ENCODE measurements around the gene EPHA6.
A peak's percentile ranks its signal among the peaks of the same experiment; 100 is the strongest.
"Not testable (repeated sequence)": the region's sequence is repeated elsewhere in the genome, so short reads cannot be mapped to it uniquely, and the experiment has no call there.

Gene EPHA6

DNA sequence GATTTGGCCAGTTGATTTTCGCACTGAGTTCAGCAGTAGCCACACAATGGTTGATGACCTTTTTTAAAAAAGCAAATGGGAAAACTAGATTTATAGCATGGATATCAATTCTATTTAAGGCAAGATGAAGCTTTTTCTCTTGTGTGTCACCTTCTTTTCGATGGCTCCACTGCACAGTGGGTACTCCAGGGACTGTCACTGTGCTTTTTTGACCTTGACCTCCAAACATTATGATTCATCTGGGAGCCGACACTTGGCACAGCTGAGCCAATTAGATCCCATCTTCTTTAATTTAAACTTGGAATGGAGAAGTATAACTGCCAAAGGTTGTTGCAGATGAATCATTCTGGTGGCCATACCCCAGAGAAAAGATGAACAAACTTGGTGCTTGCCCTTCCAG lies 367.3 kb downstream of the EPHA6 start:
- DNase-seq (ENCODE audit: low spot score) = no peak

- no peak for DNase-seq (ENCODE audit: low spot score)
Observed at GRCh38 chr3:97187771-97188170, 373.4 kb downstream of the EPHA6 start.

DNA sequence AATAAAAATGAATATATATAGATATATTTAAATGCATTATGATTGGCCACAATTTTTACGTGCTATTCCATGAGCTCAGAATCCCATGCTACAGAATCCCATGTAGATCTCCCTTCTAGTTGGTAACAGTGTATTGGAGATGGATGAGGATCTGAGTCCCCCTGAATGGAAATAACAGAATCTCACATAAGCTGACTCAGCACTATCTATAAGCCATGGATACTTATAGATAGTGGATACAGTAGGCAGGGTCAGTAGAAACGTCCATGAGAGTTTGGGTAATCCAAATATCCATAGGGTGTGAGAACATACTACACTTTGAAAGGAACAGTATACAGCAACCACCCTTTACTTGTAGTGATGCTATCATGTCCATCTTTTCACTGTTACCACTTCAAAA lies 375.4 kb downstream of the EPHA6 start:
- DNase-seq (ENCODE audit: low spot score) = no peak

- DNase-seq (ENCODE audit: low spot score) = no peak
Observed at GRCh38 chr3:97197083-97197482, 382.7 kb downstream of the EPHA6 start.

DNA sequence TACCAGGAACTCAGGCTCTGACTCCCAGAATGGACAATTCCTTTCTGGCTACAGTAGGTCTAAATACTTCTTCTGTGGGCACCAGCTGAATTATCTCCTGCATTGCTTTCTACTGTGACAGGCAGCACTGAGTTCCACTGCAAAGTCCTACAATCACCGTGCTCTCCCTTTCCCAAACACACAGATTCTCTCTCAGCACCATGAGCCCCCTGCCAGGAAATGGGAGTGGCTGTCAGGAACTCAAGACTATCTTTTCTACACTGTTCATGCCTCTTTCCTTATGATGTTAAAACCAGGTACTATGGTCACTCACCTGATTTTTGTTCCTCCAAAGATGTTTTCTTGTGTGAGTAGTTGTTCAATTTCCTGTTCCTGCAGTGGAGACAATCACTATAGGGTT lies 383.4 kb downstream of the EPHA6 start:
- DNase-seq (ENCODE audit: low spot score) = no peak

DNA sequence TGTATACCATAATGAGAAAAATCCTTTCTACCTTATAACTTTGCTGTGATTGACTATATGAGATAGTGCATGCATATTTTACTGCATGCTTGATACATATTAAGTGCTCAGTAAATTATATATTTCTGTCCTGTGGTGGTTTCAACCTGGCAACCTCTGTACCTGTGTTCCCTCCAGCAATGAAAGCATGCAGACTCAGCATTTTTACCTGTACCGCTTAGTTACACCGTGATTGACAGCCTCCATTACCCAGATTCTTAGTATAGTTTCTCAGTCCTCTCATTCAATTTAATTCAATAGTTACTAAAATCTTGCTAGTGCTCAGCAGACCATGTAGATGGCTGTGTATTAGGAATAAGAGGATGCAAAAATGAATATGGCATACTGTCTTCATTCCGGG lies 386.0 kb downstream of the EPHA6 start:
- DNase-seq (ENCODE audit: low spot score) = no peak

DNA sequence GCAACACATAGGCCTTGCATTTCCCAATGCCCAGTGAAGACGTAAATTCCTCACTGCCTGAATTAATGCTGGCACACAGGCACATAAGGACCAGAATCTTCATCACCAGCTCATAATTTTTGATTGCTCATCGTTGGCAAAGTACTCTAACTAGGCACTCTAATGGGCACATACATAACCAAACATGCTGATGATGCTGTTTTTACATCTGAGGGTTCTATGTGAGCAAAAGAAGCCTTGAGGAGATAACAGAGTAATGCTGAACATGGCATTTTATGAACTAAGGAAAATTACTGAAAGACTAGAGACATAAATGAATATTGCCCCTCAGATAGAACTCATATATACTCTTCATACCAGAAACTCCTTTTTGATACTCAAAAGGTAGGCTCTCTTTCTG lies 387.4 kb downstream of the EPHA6 start:
- no peak for DNase-seq (ENCODE audit: low spot score)

DNA sequence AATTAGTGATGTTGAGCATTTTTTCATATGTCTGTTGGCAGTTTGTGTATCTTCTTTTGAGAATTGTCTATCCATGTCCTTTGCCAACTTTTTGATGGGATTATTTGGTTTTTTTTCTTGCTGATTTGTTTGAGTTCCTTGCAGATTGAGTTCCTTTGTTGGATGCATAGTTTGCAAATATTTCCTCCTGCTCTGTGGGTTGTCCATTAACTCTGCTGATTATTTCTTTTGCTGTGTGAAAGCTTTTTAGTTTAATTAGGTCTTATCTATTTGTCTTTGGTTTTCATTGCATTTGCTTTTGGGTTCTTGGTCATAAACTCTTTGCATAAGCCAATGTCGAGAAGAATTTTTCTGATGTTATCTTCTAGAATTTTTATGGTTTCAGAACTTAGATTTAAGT lies 414.6 kb downstream of the EPHA6 start:
- no peak for DNase-seq (ENCODE audit: low spot score)

- DNase-seq (ENCODE audit: low spot score) = no peak
Observed at GRCh38 chr3:97230486-97230885, 416.1 kb downstream of the EPHA6 start.

- DNase-seq (ENCODE audit: low spot score) = no peak
Observed at GRCh38 chr3:97232393-97233034, 418.1 kb downstream of the EPHA6 start.

DNA sequence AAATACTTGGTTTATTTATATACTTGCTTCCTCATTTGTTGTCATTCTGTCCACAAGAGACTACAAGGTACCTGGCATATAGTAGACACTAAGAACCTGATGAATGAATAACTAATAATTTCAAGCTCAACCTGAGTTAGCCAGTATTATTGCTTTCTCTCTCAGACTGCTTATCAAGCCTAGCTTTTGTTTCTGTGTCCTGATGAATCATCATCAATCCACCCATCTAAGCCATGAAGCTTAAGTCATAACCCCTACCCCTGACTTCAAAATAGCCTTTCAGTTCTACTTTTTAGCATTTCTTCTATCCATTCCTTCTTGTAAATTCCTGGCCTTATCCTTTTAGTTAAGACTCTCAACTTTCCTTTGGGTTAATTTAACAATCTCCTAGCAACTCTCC lies 420.8 kb downstream of the EPHA6 start:
- no peak for DNase-seq (ENCODE audit: low spot score)

DNA sequence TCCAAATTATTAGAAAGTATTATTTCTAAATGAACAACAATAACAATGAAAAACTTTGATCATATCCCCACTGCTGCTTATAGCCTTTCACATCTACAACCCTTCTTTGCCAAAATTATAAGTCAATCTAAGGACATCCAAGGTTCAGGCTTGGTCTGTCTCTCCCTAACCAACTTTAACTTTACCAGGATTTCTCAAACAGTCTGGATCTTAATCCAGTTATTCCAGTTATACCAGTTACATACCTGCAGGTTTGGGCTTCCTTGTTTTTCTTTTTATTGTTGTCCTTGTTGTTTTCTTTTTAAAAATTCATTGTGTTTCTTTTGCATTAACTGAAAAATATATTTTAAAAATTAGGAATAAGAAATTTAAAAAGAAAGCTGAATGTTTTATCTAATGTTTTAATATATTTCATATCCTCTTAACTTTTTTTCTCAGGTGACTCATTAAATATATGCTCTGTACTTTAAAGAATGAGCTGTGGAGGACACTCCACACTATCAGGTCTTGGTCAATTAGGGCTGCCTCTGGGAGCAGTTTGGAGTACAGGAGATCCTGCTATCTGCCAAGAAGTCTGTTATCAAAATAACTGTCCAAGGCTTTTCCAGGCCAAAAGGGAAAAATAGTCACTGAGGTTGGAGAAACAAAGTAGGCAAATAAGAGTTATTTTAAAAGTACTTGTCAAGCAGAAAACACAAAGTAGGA lies 421.4 kb downstream of the EPHA6 start:
- DNase-seq (ENCODE audit: low spot score) = no peak

DNA sequence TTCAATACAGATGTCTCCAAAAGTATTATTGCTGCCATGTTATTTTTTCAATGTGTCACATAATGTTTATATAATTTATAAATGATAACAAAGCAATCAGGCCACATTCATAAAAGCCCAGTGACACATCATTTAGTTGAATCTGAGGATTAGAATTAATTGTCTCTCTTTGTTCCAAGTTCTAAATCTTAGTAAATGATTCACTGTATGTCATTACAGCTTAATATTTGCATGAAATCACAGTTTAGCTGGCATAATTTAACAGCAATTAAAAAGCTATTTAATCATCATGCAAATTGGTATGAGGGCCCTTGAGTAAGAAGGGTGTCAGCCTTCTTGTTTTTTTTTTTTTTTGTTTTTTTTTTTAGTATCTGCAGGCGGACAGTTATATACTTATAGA lies 427.0 kb downstream of the EPHA6 start:
- no peak for DNase-seq (ENCODE audit: low spot score)

DNA sequence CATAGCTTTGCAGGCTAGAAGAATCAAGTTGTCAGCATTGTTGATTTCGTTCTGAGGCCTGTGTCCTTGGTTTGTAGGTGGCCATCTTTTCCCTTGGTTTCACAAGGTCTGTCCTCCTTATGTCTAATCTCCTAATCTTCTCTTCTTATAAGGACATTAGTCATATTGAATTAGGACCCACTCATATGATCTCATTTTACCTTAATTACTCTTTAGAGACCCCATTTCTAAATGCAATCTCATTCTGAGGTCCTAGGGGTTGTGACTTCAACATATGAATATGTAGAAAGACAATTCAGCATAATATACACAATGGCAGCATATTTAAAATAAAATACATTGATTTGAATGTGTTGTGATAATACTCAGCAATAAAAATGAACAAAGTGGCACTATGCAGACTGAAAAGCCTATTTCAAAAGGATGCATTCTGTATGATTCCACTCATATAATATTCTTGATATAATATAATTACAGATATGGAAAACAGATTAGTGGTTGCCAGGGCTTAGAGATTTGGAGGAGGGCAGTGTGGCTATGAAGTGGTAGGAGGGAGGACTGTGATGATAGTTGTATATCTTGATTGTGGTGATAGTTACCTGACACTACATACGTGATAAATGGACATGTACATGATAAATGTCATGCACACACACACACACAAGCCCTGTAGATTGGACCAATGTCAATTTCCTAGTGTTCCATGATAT lies 431.0 kb downstream of the EPHA6 start:
- no peak for DNase-seq (ENCODE audit: low spot score)

DNA sequence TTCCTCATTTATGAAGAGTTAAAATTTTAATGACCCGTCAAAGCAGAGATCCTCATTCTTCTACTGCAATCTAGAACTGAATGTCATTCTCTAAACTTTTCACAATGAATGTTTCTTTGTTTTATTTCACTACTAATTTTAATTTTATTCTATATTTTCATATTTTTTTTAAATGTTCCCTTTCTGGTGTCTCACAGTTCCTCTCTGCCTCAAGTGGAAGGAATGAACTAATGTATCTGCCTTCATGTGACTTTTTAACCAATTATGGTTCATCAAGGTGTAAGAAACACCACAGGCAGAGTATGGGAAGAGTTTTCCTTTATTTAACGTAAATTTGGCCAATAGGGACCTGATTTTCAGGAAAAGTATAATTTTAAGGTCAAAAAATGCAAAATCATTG lies 441.7 kb downstream of the EPHA6 start:
- no peak for DNase-seq (ENCODE audit: low spot score)

DNA sequence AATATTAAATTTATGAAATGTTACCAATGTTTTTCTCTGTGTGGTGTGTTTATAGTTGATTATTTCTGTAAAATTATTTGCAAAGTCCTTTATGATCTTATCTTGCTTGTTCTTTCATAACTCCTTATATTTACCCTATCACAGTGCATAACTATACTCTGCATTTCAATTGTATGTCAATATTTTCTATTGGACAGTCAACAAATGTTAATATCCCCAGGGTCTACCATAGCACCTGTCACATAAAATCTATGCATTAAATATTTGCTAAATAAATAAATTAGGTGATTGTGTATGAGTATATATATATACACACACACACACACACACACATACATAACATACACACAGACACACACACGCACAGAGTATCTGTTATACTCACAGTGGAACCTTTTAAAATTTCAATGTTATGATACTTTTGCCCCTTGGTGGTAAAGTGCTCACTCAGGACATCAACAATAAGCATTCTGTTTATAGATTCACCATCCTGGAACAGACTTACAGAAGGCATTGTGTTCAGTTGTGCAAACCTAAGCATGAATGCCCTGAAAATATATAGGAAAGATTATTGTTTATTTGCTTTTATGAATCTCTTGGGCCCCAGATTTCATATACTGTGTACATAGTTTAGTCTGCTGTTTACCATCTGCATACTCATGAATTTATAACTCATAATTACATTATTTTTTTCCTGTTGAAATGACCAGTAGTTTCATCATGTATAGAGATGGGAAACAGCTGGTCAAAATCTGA lies 443.7 kb downstream of the EPHA6 start:
- DNase-seq (ENCODE audit: low spot score) = no peak

DNA sequence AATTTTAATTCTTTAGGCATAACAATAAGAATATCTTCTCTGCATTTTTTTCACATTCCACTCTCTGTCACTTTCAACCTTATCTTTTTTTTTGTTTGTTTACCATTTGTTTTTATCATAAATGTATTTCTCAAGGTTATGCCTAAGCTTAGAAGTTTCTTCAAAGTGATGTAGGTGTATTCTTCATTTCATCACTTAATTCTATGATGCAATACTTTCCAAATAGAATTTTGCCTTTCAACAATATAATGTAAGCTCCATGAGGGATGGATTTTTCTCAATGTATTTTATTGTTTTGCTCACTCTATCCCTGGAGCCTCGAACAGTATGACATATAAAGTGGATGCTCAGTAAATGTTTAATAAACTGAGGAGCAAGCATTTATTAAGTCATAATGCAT lies 444.9 kb downstream of the EPHA6 start:
- DNase-seq (ENCODE audit: low spot score) = no peak

DNA sequence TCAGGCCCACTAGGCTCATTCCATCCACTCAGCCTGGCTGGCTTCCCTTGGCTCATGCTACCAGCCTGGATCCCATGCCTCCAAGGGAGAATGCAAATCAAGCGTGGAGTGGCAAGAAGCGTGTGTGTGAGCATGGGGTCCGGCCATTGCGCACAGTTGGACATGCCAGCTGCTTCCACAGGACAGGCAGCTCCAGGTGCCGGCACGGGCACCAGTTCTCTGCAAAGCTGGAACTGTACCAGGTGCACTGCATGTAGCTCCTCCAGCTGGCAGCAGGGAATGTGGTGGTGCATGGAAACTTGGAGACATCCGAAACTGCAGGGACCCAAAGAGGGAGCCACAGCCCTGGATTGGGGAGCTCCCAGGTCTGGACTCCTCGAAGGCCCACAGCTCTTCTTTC lies 449.8 kb downstream of the EPHA6 start:
- peak; percentile 37 for DNase-seq (ENCODE audit: low spot score)

- peak; percentile 37 for DNase-seq (ENCODE audit: low spot score)
Observed at GRCh38 chr3:97265237-97266005, 451.0 kb downstream of the EPHA6 start.

DNA sequence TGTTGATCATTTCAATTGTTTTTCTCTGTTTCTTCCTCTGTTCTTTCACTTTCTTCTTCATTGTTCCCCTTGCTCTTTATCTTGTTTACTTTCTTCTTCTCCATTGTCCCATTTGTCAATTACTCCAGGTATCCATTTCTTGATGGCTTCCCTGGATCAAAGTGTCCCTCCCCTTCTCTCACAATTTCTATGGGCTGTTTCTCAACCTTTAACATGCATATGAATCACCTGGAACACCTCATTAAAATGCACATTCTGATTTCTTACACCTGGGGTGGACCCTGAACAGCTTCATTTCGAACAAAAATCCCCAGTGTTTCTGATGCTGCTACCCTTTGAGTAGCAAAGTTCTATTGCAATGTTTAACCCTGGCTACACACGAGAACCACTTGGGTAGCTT lies 454.8 kb downstream of the EPHA6 start:
- no peak for DNase-seq (ENCODE audit: low spot score)

DNA sequence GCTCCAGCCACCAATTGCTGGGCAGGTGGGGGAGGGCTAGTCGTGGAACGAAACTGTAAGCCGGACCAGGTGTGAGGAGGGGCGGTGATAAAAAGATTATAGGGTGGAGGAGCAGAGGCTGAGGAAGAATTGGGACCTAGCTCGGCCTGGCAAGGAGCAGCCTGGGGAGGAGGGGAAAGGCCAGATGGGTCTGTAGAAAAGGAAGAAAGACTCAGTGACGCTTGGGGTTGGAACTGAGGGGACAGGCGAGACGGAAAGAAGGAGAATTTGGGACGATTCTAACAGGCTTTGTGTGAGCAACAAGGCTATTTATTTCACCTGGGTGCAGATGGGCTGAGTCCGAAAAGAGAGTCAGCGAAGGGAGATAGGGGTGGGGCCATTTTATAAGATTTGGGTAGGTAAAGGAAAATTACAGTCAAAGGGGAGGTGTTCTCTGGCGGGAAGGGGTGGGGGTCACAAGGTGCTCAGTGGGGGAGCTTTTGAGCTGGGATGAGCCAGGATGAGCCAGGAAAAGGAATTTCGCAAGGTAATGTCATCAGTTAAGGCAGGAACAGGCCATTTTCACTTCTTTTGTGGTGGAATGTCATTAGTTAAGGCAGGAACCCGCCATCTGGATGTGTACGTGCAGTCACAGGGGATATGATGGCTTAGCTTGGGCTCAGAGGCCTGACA lies 462.6 kb downstream of the EPHA6 start:
- not testable (repeated sequence) for DNase-seq (ENCODE audit: low spot score)
